Epithelial cell of prostate (primary cell): ENCODE results near the gene KCNMA1.
A peak's percentile ranks its signal among the peaks of the same experiment; 100 is the strongest.

Experiments
- DNase-seq: peaks from one replicate; pipeline ENCODE4 v3.0.0-alpha.2; 2011; ENCODE audit warnings: low read depth, low spot score
- H3K27ac ChIP-seq: fragments of 450-650 bp; 2 replicates; pipeline ENCODE4 v1.5.1; 2017; ENCODE audit warnings: mild to moderate bottlenecking

Gene KCNMA1

GRCh38 chr10:77544617-77545016, 93.0 kb downstream of the KCNMA1 start:
- H3K27ac ChIP-seq = no peak overlapping the region
- no peak for DNase-seq

GRCh38 chr10:77542710-77543259, 94.8 kb downstream of the KCNMA1 start:
- no peak overlapping the region for H3K27ac ChIP-seq

GRCh38 chr10:77541944-77542343, 95.7 kb downstream of the KCNMA1 start:
- no peak overlapping the region for H3K27ac ChIP-seq
- DNase-seq = no peak

More at GRCh38 chr10:77542710-77543259, 94.8 kb downstream of the KCNMA1 start:
- no peak for DNase-seq

GRCh38 chr10:77541247-77541646, 96.4 kb downstream of the KCNMA1 start:
- DNase-seq = no peak
- H3K27ac ChIP-seq = no peak overlapping the region

- no peak overlapping the region for H3K27ac ChIP-seq
- DNase-seq = no peak
Measured at GRCh38 chr10:77539147-77539935, 98.3 kb downstream of the KCNMA1 start.

- DNase-seq = no peak
- H3K27ac ChIP-seq = no peak overlapping the region
Measured at GRCh38 chr10:77537720-77538373, 99.8 kb downstream of the KCNMA1 start.

- H3K27ac ChIP-seq = no peak overlapping the region
- DNase-seq = no peak
Measured at GRCh38 chr10:77537071-77537470, 100.5 kb downstream of the KCNMA1 start.

- no peak overlapping the region for H3K27ac ChIP-seq
- no peak for DNase-seq
Measured at GRCh38 chr10:77533887-77534278, 103.7 kb downstream of the KCNMA1 start.

GRCh38 chr10:77533146-77533886, 104.3 kb downstream of the KCNMA1 start:
- no peak overlapping the region for H3K27ac ChIP-seq
- DNase-seq = no peak

GRCh38 chr10:77532068-77532467, 105.5 kb downstream of the KCNMA1 start:
- peak overlapping the region; percentile 39 for H3K27ac ChIP-seq
- no peak for DNase-seq

GRCh38 chr10:77531441-77532001, 106.1 kb downstream of the KCNMA1 start:
- H3K27ac ChIP-seq = peak overlapping the region; percentile 39
- peak; percentile 36 for DNase-seq

GRCh38 chr10:77530011-77530410, 107.6 kb downstream of the KCNMA1 start:
- DNase-seq = no peak
- no peak overlapping the region for H3K27ac ChIP-seq

GRCh38 chr10:77529050-77529576, 108.5 kb downstream of the KCNMA1 start:
- no peak for DNase-seq
- H3K27ac ChIP-seq = no peak overlapping the region

- no peak for DNase-seq
- no peak overlapping the region for H3K27ac ChIP-seq
Measured at GRCh38 chr10:77527839-77528238, 109.8 kb downstream of the KCNMA1 start.

GRCh38 chr10:77526868-77527617, 110.6 kb downstream of the KCNMA1 start:
- no peak for DNase-seq
- H3K27ac ChIP-seq = no peak overlapping the region

GRCh38 chr10:77524281-77524711, 113.3 kb downstream of the KCNMA1 start:
- DNase-seq = no peak
- no peak overlapping the region for H3K27ac ChIP-seq

GRCh38 chr10:77522268-77522809, 115.3 kb downstream of the KCNMA1 start:
- DNase-seq = no peak
- H3K27ac ChIP-seq = no peak overlapping the region

- no peak for DNase-seq
- no peak overlapping the region for H3K27ac ChIP-seq
Measured at GRCh38 chr10:77520995-77521394, 116.6 kb downstream of the KCNMA1 start.

GRCh38 chr10:77520290-77520689, 117.3 kb downstream of the KCNMA1 start:
- H3K27ac ChIP-seq = no peak overlapping the region
- DNase-seq = no peak
